ENCODE measurements around the gene ADIPOR2. TPM values are rescaled to one million over a fixed set of nuclear protein-coding genes. Genes with fewer than 3 reads are reported as not detected.

Gene ADIPOR2
- total RNA-seq, 4 donors from 2014 or later = 40.3 to 47.9 (median 43.4) TPM

- 77% methylated on average over 17 of the region's 17 CpGs for WGBS
- TF ChIP-seq POLR2A (IDR thresholded peaks at IDR 0.05) (no peak), CTCF (IDR thresholded peaks at IDR 0.05) (no peak), EP300 (IDR thresholded peaks at IDR 0.05) (no peak), POLR2AphosphoS5 (IDR thresholded peaks at IDR 0.05) (no peak)
- H3K4me1 ChIP-seq = peaks cover 9% of the 10 kb centered on the region
- no peak overlapping the region for H3K27ac ChIP-seq
- H3K27me3 ChIP-seq = peaks cover 64% of the 10 kb centered on the region
- H3K4me3 ChIP-seq = no peak overlapping the region
- no peaks in the 10 kb centered on the region for H3K9me3 ChIP-seq
- H3K36me3 ChIP-seq = no peaks in the 10 kb centered on the region
- no peak for DNase-seq (ENCODE audit: low spot score in 2 of 2)
Observed at GRCh38 chr12:1832801-1833595, 142.1 kb downstream of the ADIPOR2 start.

GRCh38 chr12:1833596-1834028 lies 142.7 kb downstream of the ADIPOR2 start:
- Histone ChIP-seq H3K27ac (no peak overlapping the region), H3K36me3 (no peaks in the 10 kb centered on the region), H3K9me3 (no peaks in the 10 kb centered on the region), H3K27me3 (peaks cover 58% of the 10 kb centered on the region), H3K4me3 (no peak overlapping the region), H3K4me1 (peaks cover 9% of the 10 kb centered on the region)
- no peak for DNase-seq (ENCODE audit: low spot score in 2 of 2)
- WGBS = 76% methylated on average over 10 of the region's 10 CpGs
- TF ChIP-seq POLR2AphosphoS5 (IDR thresholded peaks at IDR 0.05) (no peak), EP300 (IDR thresholded peaks at IDR 0.05) (no peak), CTCF (IDR thresholded peaks at IDR 0.05) (no peak), POLR2A (IDR thresholded peaks at IDR 0.05) (no peak)

GRCh38 chr12:1834186-1834925 lies 143.5 kb downstream of the ADIPOR2 start:
- peaks cover 58% of the 10 kb centered on the region for H3K27me3 ChIP-seq
- 60% methylated on average over 4 of the region's 34 CpGs for WGBS
- H3K4me3 ChIP-seq = no peak overlapping the region
- no peak for DNase-seq (ENCODE audit: low spot score in 2 of 2)
- no peaks in the 10 kb centered on the region for H3K9me3 ChIP-seq
- no peaks in the 10 kb centered on the region for H3K36me3 ChIP-seq
- no peak overlapping the region for H3K27ac ChIP-seq
- TF ChIP-seq POLR2AphosphoS5 (IDR thresholded peaks at IDR 0.05) (no peak), CTCF (IDR thresholded peaks at IDR 0.05) (no peak), EP300 (IDR thresholded peaks at IDR 0.05) (no peak), POLR2A (IDR thresholded peaks at IDR 0.05) (no peak)
- H3K4me1 ChIP-seq = peaks cover 9% of the 10 kb centered on the region

- no peak overlapping the region for H3K27ac ChIP-seq
- peaks cover 50% of the 10 kb centered on the region for H3K27me3 ChIP-seq
- DNase-seq (ENCODE audit: low spot score in 2 of 2) = no peak
- TF ChIP-seq POLR2AphosphoS5 (IDR thresholded peaks at IDR 0.05) = no peak
- TF ChIP-seq CTCF (IDR thresholded peaks at IDR 0.05) = no peak
- TF ChIP-seq POLR2A (IDR thresholded peaks at IDR 0.05) = no peak
- no peak for TF ChIP-seq EP300 (IDR thresholded peaks at IDR 0.05)
- H3K4me1 ChIP-seq = peaks cover 9% of the 10 kb centered on the region
- 87% methylated on average over 19 of the region's 22 CpGs for WGBS
- H3K9me3 ChIP-seq = no peaks in the 10 kb centered on the region
- no peaks in the 10 kb centered on the region for H3K36me3 ChIP-seq
- H3K4me3 ChIP-seq = no peak overlapping the region
Observed at GRCh38 chr12:1835211-1836131, 144.6 kb downstream of the ADIPOR2 start.
